HEK293T (cell line): ENCODE results near the gene AMH.

Source experiments
- CTCF ChIA-PET: fragments of 350-600 bp; formaldehyde crosslinking; extraction: SDS; loops from one replicate; lab custom pipeline; 2021; ENCODE audit warnings: antibody characterized with exemption, inconsistent platforms; lab: Yijun Ruan, JAX
- POLR2A ChIA-PET: fragments of 350-600 bp; formaldehyde crosslinking; extraction: SDS; loops from one replicate; lab custom pipeline; 2020; ENCODE audit warnings: antibody characterized with exemption, inconsistent platforms; lab: Yijun Ruan, JAX
- DNase-seq: peaks from one replicate; pipeline ENCODE4 v3.0.0; 2012; ENCODE audit warnings: mixed read lengths; ENCODE audit errors: extremely low spot score
- ARNT ChIP-seq: fragments of 450-650 bp; IDR thresholded peaks from 2 replicates; pipeline ENCODE4 v1.6.1; 2017; ENCODE audit warnings: mild to moderate bottlenecking
- BHLHE40 ChIP-seq: fragments of 450-650 bp; IDR thresholded peaks from 2 replicates; pipeline ENCODE4 v1.6.1; 2016; ENCODE audit warnings: mild to moderate bottlenecking, moderate library complexity, borderline replicate concordance
- CTBP1 ChIP-seq: fragments of 450-650 bp; IDR thresholded peaks from 2 replicates; pipeline ENCODE4 v1.6.1; 2016; ENCODE audit warnings: borderline replicate concordance
- ELF4 ChIP-seq: fragments of 450-650 bp; IDR thresholded peaks from 2 replicates; pipeline ENCODE4 v1.6.1; 2017; ENCODE audit warnings: antibody characterized with exemption
- FOXA1 ChIP-seq: fragments of 450-650 bp; IDR thresholded peaks from 2 replicates; pipeline ENCODE4 v1.6.1; 2016; ENCODE audit warnings: mild to moderate bottlenecking
- FOXK2 ChIP-seq: fragments of 450-650 bp; IDR thresholded peaks from 2 replicates; pipeline ENCODE4 v1.6.1; 2016; ENCODE audit warnings: mild to moderate bottlenecking
- FOXM1 ChIP-seq: fragments of 450-650 bp; IDR thresholded peaks from 2 replicates; pipeline ENCODE4 v1.6.1; 2017; ENCODE audit warnings: mild to moderate bottlenecking, borderline replicate concordance
- HDGF ChIP-seq: fragments of 450-650 bp; IDR thresholded peaks from 2 replicates; pipeline ENCODE4 v1.6.1; 2017; ENCODE audit warnings: antibody characterized with exemption, borderline replicate concordance
- L3MBTL2 ChIP-seq: fragments of 450-650 bp; conservative IDR thresholded peaks from 2 replicates; pipeline ENCODE4 v1.6.1; 2016; ENCODE audit warnings: mild to moderate bottlenecking
- LEF1 ChIP-seq: fragments of 450-650 bp; IDR thresholded peaks from 2 replicates; pipeline ENCODE4 v1.6.1; 2017; ENCODE audit warnings: mild to moderate bottlenecking, borderline replicate concordance
- NFRKB ChIP-seq: fragments of 450-650 bp; IDR thresholded peaks from 2 replicates; pipeline ENCODE4 v1.6.1; 2016; ENCODE audit warnings: mild to moderate bottlenecking, moderate library complexity
- SP1 ChIP-seq: fragments of 450-650 bp; IDR thresholded peaks from 2 replicates; pipeline ENCODE4 v1.6.1; 2017
- SUZ12 ChIP-seq: fragments of 450-650 bp; IDR thresholded peaks from 2 replicates; pipeline ENCODE4 v1.6.1; 2016; ENCODE audit warnings: mild to moderate bottlenecking
- TARDBP ChIP-seq: fragments of 450-650 bp; IDR thresholded peaks from 2 replicates; pipeline ENCODE4 v1.6.1; 2016
- ZNF384 ChIP-seq: fragments of 450-650 bp; IDR thresholded peaks from 2 replicates; pipeline ENCODE4 v1.6.1; 2016
- TF ChIP-seq, protein P1 (sequence below): fragments of 450-650 bp; IDR thresholded peaks from 2 replicates; pipeline ENCODE4 v1.6.1; 2016

AMH gene

DNA sequence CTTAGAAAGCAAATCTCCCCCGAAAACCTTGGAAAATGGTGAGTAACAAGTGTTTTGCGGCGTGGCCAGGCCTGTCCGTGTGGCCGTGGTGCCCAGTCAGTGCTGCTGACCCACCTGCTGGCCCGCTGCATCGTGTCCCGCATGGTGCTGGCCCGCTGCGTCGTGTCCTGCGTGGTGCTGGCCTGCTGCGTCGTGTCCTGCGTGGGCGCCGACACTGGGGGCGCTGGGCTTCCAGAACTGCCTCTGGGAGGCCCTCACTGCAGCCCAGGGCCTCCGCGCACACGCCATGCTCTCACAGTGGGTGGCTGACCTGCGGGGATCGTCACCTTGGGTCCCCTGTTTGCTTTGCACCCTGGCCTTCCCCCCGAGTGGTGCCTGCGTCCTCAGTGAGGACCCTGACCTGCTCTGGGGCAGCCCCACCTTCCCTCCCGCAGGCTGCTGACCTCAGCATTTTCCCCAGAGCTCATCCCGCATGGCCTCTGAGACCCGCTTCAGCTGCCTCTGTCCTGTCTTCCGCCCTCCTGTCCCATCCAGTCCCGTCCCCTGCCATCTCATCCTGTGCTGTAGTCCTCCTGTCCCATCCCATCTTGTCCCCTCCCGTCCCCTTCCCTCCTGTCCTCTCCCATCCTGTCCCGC, 23.6 kb upstream of the AMH start:
- POLR2A ChIA-PET = no interaction called here
- CTCF ChIA-PET = no interaction called here
- DNase-seq = no peak
- TF ChIP-seq SUZ12 (no peak), FOXM1 (no peak), ARNT (no peak), L3MBTL2 (no peak), TARDBP (no peak), CTBP1 (no peak), SP1 (no peak), LEF1 (no peak), BHLHE40 (no peak), FOXK2 (no peak), ELF4 (no peak)
- TF ChIP-seq, protein P1, sequence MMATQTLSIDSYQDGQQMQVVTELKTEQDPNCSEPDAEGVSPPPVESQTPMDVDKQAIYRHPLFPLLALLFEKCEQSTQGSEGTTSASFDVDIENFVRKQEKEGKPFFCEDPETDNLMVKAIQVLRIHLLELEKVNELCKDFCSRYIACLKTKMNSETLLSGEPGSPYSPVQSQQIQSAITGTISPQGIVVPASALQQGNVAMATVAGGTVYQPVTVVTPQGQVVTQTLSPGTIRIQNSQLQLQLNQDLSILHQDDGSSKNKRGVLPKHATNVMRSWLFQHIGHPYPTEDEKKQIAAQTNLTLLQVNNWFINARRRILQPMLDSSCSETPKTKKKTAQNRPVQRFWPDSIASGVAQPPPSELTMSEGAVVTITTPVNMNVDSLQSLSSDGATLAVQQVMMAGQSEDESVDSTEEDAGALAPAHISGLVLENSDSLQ = no peak

DNA sequence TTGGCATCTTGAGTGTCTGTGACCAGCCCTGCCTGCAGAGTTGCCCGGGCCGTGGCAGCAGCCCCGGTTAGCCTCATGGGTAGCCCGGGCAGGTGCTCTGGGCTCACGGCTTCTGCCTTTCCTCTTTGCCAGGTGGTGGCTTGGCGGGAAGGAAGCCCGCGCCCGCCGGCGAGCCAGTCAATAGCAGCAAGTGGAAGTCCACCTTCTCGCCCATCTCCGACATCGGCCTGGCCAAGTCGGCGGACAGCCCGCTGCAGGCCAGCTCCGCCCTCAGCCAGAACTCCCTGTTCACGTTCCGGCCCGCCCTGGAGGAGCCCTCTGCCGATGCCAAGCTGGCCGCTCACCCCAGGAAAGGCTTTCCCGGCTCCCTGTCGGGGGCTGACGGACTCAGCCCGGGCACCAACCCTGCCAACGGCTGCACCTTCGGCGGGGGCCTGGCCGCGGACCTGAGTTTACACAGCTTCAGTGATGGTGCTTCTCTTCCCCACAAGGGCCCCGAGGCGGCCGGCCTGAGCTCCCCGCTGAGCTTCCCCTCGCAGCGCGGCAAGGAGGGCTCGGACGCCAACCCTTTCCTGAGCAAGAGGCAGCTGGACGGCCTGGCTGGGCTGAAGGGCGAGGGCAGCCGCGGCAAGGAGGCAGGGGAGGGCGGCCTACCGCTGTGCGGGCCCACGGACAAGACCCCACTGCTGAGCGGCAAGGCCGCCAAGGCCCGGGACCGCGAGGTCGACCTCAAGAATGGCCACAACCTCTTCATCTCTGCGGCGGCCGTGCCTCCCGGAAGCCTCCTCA, 22.9 kb upstream of the AMH start:
- POLR2A ChIA-PET = no interaction called here
- no peak for DNase-seq
- TF ChIP-seq SP1 = no peak
- TF ChIP-seq FOXM1 = no peak
- TF ChIP-seq NFRKB = no peak
- no peak for TF ChIP-seq FOXA1
- TF ChIP-seq, protein P1 = no peak
- no peak for TF ChIP-seq ZNF384
- TF ChIP-seq ELF4 = no peak
- no peak for TF ChIP-seq L3MBTL2
- no peak for TF ChIP-seq CTBP1
- no peak for TF ChIP-seq HDGF
- TF ChIP-seq SUZ12 = no peak
- no peak for TF ChIP-seq TARDBP
- no peak for TF ChIP-seq ARNT
- TF ChIP-seq FOXK2 = no peak
- TF ChIP-seq LEF1 = no peak
- TF ChIP-seq BHLHE40 = no peak
- CTCF ChIA-PET = no interaction called here

DNA sequence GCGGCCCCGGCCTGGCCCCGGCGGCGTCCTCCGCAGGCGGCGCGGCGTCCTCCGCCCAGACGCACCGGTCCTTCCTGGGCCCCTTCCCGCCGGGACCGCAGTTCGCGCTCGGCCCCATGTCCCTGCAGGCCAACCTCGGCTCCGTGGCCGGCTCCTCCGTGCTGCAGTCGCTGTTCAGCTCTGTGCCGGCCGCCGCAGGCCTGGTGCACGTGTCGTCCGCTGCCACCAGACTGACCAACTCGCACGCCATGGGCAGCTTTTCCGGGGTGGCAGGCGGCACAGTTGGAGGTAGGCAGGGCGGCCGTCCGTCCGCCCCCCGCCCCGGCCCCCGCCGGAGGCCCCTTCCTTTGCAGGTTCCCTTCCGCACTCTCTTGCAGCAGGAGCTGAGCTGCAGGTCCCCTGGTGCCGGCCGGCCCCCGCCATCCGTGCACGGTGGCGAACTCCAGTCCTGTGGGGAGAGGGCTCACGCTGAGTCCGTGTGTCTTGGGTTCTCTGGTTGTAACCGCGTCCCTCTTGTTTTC, 22.2 kb upstream of the AMH start:
- CTCF ChIA-PET = no interaction called here

DNA sequence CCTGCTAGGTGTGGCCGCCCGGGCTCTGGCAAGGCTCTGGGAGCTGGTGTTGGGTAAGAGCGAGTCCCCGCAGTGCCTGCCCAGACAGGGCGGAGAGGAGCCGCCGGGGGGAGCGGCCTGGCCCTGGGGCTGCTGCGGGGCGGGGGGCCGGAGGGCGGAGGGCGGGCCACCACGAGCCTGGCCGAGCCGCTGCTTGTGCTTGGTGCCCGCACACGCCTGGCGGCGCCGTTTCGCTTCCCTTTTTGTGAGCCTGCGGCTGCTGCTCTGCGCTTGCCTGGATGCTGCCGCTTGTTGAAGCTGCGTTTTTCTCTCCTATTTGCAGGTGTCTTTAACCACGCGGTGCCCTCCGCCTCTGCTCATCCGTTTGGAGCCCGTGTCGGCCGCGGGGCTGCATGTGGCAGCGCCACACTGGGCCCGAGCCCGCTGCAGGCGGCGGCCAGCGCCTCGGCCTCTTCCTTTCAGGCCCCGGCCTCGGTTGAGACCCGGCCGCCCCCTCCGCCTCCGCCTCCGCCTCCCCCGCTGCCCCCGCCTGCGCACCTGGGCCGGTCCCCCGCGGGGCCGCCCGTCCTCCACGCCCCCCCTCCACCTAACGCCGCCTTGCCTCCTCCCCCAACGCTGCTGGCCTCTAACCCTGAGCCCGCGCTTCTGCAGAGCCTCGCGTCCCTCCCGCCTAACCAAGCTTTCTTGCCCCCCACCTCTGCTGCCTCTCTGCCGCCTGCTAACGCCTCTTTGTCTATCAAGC, 21.5 kb upstream of the AMH start:
- ChIA-PET CTCF (no interaction called here), POLR2A (no interaction called here)
- DNase-seq = no peak
- TF ChIP-seq LEF1 (no peak), ELF4 (no peak), HDGF (no peak), SP1 (no peak), SUZ12 (no peak), FOXK2 (no peak), TARDBP (no peak), NFRKB (no peak), FOXA1 (no peak), ZNF384 (no peak), BHLHE40 (no peak), L3MBTL2 (no peak), ARNT (no peak), FOXM1 (no peak), CTBP1 (no peak)
- TF ChIP-seq, protein P1 = no peak

More for the DNA sequence above, 22.2 kb upstream of the AMH start:
- TF ChIP-seq BHLHE40 = no peak
- TF ChIP-seq ARNT = no peak
- no peak for TF ChIP-seq L3MBTL2
- TF ChIP-seq, protein P1 = no peak
- TF ChIP-seq ELF4 = no peak
- TF ChIP-seq LEF1 = no peak
- no peak for TF ChIP-seq FOXK2
- POLR2A ChIA-PET = no interaction called here
- no peak for DNase-seq

DNA sequence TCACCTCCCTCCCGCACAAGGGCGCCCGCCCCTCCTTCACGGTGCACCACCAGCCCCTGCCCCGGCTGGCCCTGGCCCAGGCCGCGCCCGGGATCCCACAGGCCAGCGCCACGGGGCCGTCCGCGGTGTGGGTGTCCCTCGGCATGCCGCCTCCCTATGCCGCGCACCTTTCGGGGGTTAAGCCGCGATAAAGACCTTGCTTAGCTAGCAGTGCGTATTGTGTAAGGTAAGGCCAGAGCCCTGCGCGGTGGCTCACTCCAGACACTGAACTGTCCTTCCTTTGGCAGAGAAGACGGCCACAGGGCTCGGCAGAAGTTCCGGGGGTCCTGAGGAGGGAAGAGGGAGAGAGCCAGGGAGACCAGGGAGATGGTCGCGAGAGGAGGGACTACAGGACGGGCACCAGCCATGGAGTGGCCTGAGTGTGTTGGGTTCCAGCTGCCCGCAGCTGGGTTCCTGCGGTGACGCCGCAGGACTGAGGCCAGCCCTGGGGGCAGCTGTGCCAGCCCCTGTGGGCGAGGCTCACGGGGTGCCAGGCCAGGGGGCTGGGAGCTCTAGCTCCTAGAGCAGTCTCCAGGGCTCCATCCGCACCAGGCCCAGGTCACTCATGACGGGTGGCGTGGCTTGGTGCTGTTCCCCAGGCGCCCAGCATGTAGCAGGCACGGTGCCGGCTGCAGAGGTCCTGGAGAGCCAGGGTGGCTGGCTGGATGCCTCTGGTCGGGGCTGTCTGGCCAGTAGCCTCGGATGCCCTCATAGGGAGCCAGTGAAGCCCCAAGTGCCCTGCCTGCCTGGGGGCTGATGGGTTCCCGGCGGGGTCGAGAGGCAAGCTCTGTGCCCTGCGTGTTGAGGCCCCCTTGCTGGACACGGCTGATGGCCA, 20.7 kb upstream of the AMH start:
- POLR2A ChIA-PET = no interaction called here
- CTCF ChIA-PET = no interaction called here
- DNase-seq = no peak
- TF ChIP-seq CTBP1 (no peak), ELF4 (no peak), ARNT (no peak), HDGF (no peak), FOXA1 (no peak), L3MBTL2 (no peak)
